ENCODE measurements around the gene NAA40.

DNA sequence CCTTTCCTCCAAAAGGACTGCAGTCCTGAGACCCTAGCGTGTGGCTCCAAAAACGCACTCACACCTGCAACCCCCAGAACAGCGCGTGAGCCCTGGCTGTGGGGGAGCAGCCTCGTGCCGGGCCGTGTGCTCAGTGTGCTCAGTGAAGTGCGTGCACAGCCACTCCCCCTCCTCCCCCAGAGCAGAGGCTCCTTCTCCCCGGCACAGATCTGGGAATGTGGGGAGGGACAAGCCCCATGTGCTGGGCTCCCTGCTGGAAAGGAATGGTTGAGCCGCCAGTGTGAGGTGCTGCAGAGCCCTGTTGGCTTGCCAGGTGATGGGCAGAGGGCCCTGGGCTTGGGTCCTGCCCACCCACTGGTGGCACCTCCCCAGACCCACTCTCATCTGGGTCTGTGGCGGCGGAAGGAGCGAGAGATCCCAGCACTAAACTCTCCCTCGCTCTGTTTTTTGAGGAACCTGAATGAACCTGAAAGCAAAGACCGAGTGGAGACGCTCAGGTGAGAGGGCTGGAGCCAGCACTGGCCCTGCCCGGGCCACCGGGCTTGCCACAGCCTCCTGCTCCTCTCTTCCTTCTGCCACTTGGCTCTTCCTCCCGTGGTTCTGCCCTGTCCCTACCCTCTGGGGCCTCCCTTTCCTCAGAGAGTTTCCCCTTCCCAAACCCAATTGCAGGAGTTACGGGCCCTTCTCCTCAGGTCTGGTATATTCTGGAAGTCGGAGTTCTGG lies 30.8 kb upstream of the NAA40 start:
- TF ChIP-seq, protein P1, sequence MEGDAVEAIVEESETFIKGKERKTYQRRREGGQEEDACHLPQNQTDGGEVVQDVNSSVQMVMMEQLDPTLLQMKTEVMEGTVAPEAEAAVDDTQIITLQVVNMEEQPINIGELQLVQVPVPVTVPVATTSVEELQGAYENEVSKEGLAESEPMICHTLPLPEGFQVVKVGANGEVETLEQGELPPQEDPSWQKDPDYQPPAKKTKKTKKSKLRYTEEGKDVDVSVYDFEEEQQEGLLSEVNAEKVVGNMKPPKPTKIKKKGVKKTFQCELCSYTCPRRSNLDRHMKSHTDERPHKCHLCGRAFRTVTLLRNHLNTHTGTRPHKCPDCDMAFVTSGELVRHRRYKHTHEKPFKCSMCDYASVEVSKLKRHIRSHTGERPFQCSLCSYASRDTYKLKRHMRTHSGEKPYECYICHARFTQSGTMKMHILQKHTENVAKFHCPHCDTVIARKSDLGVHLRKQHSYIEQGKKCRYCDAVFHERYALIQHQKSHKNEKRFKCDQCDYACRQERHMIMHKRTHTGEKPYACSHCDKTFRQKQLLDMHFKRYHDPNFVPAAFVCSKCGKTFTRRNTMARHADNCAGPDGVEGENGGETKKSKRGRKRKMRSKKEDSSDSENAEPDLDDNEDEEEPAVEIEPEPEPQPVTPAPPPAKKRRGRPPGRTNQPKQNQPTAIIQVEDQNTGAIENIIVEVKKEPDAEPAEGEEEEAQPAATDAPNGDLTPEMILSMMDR (IDR thresholded peaks at IDR 0.05; ENCODE audit: borderline replicate concordance, extremely low read depth, low read length, poor library complexity, severe bottlenecking): no peak
- TF ChIP-seq EZH2 (IDR thresholded peaks at IDR 0.05; ENCODE audit: borderline replicate concordance, low read depth, low read length, severe bottlenecking): no peak
